Gastrocnemius medialis (tissue), 4 donors: Measurements from ENCODE around the gene SERINC3. TPM values are rescaled to one million over a fixed set of nuclear protein-coding genes. Genes with fewer than 3 reads are reported as not detected.

ENCODE experiments used
- ATAC-seq, 2 donors: fragments of 150-250 bp; one replicate each; pipeline ENCODE4 v1.9.1; 2016
- DNase-seq, 2 donors: peaks; one replicate each; pipeline ENCODE4 v3.0.0-alpha.2; 2019
- H3K27ac ChIP-seq, 4 donors: fragments of 200-600 bp; sonication (generic); 1 replicate in 1 of 4; 2 replicates in 3 of 4; pipeline ENCODE4 v1.5.1; 2016 to 2018; ENCODE audit warnings: mild to moderate bottlenecking in 2 of 4, moderate library complexity in 1 of 4
- H3K27me3 ChIP-seq, 3 donors: fragments of 200-600 bp; sonication (generic) in 2 of 3; 1 replicate in 1 of 3; 2 replicates in 2 of 3; pipeline versions ENCODE4 v1.5.1 to v1.6.0; 2016 to 2019; ENCODE audit warnings: mild to moderate bottlenecking in 1 of 3, moderate library complexity in 1 of 3
- H3K36me3 ChIP-seq, 2 donors: fragments of 200-600 bp; sonication (generic) in 1 of 2; one replicate each; pipeline ENCODE4 v1.5.1; 2017 to 2018
- H3K4me1 ChIP-seq, 2 donors: fragments of 200-600 bp; sonication (generic) in 1 of 2; one replicate each; pipeline ENCODE4 v1.5.1; 2016 to 2017; ENCODE audit warnings: mild to moderate bottlenecking in 2 of 2
- H3K4me3 ChIP-seq, 4 donors: fragments of 200-600 bp; sonication (generic) in 3 of 4; 1 replicate in 1 of 4; 2 replicates in 3 of 4; pipeline ENCODE4 v1.5.1; 2016 to 2019; ENCODE audit warnings: mild to moderate bottlenecking in 2 of 4
- H3K9me3 ChIP-seq, 3 donors: fragments of 200-600 bp; sonication (generic) in 2 of 3; 1 replicate in 1 of 3; 2 replicates in 2 of 3; pipeline ENCODE4 v1.5.1; 2016 to 2019
- CTCF ChIP-seq, 5 experiments: fragments of 450-650 bp in 3 of 5; fragments of 200-600 bp in 2 of 5; sonication (generic) in 2 of 5; IDR thresholded peaks in 4 of 5; conservative IDR thresholded peaks in 1 of 5; 1 replicate in 4 of 5; 2 replicates in 1 of 5; pipeline ENCODE4 v1.5.1; 2016 to 2019; ENCODE audit warnings: antibody characterized with exemption in 5 of 5, mild to moderate bottlenecking in 3 of 5, moderate library complexity in 3 of 5
- POLR2A ChIP-seq, 2 donors: fragments of 450-650 bp; IDR thresholded peaks; one replicate each; pipeline ENCODE4 v1.6.1; 2017; ENCODE audit warnings: antibody characterized with exemption in 2 of 2, mild to moderate bottlenecking in 2 of 2, moderate library complexity in 2 of 2
- in situ Hi-C, 4 donors: fragments of 200-750 bp; cut with MboI; loops; one replicate each; pipeline versions ENCODE4 v1.15.0 to v1.8.0; 2017; ENCODE audit warnings: low sequenced_read_pairs in 4 of 4
- intact Hi-C: fragments of 100-400 bp; cut with DNase I; formaldehyde crosslinking; loops from one replicate; pipeline ENCODE4 v1.15.1; 2023; ENCODE audit warnings: low total_unique reads
- total RNA-seq, 4 donors: library from RNA; depleted of rRNA; stranded (reverse); fragments of >200 nt; gene quantifications; one replicate each; pipeline versions ENCODE4 v1.1.0 to v1.2.3, GENCODE V29; 2016

SERINC3 gene
- total RNA-seq, 4 donors from 2014 or later, result 93.3 to 174 (median 139) TPM

GRCh38 chr20:44497761-44498160, 24.1 kb downstream of the SERINC3 start:
- in situ Hi-C loops (no loop called here), intact Hi-C loops (loop anchor here (10.0 kb wide), 1 partner anchor 857 kb away; no protein-coding TSS in a partner anchor)
- Histone ChIP-seq H3K9me3 (no peaks in the 10 kb centered on the region), H3K4me1 (peaks cover 42 to 60% of the 10 kb centered on the region in 2 donors), H3K27ac (peak overlapping the region; percentile 82 to 93 (median 91)), H3K27me3 (no peaks in the 10 kb centered on the region), H3K36me3 (peaks cover 0 to 66% of the 10 kb centered on the region in 2 donors), H3K4me3 (no peak overlapping the region)
- ATAC-seq (no peak), DNase-seq (no peak)
- TF ChIP-seq CTCF (IDR thresholded peaks at IDR 0.05 in 4 of 5, conservative IDR thresholded peaks at IDR 0.05 in 1 of 5), result no peak

GRCh38 chr20:44496976-44497375, 24.9 kb downstream of the SERINC3 start:
- Histone ChIP-seq H3K4me1 (peaks cover 42 to 57% of the 10 kb centered on the region in 2 donors), H3K9me3 (no peaks in the 10 kb centered on the region), H3K27me3 (no peaks in the 10 kb centered on the region), H3K27ac (peak overlapping the region; percentile 82 to 93 (median 91)), H3K36me3 (peaks cover 0 to 64% of the 10 kb centered on the region in 2 donors), H3K4me3 (no peak overlapping the region)
- in situ Hi-C loops (no loop called here), intact Hi-C loops (loop anchor here (10.0 kb wide), 1 partner anchor 858 kb away; no protein-coding TSS in a partner anchor)
- TF ChIP-seq POLR2A (IDR thresholded peaks at IDR 0.05), result no peak
- TF ChIP-seq CTCF (IDR thresholded peaks at IDR 0.05 in 4 of 5, conservative IDR thresholded peaks at IDR 0.05 in 1 of 5), result no peak
- DNase-seq, result no peak
- ATAC-seq, result no peak

- Histone ChIP-seq H3K27me3 (no peaks in the 10 kb centered on the region), H3K9me3 (no peaks in the 10 kb centered on the region), H3K4me3 (no peak overlapping the region), H3K36me3 (peaks cover 0 to 67% of the 10 kb centered on the region in 2 donors), H3K27ac (peak overlapping the region; percentile 82 to 93 (median 91)), H3K4me1 (peaks cover 40 to 48% of the 10 kb centered on the region in 2 donors)
- no peak for DNase-seq
- ATAC-seq, result peak; percentile 76 to 82
- TF ChIP-seq POLR2A (IDR thresholded peaks at IDR 0.05) (no peak), CTCF (IDR thresholded peaks at IDR 0.05 in 4 of 5, conservative IDR thresholded peaks at IDR 0.05 in 1 of 5) (no peak)
- intact Hi-C loops (loop anchor here (1.0 to 10.0 kb wide), 2 partner anchors 14 to 859 kb away; no protein-coding TSS in a partner anchor), in situ Hi-C loops (no loop called here)
Observed at GRCh38 chr20:44495802-44496481, 25.9 kb downstream of the SERINC3 start.

DNA sequence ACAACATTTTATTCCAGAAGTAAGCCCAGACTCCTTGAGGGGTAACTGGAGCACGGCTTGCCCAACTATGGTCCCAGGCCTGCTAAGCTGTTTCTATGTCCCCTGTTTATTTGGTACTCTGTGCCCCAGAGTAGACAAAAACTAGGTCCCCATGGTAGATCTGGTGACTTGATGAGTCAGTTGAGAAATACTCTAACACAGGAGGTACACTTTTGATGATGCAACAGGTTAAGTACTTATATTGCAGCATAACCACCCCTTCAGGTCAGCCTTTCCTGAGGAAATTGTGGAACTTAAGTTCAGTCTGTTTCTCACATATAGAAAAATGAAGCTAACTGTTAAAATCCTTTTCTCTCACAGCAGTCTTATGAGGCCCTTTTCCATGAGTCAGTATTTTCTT, 26.6 kb downstream of the SERINC3 start:
- peak; percentile 87 to 93 for ATAC-seq
- peaks cover 33 to 42% of the 10 kb centered on the region in 2 donors for H3K4me1 ChIP-seq
- H3K36me3 ChIP-seq, result peaks cover 0 to 64% of the 10 kb centered on the region in 2 donors
- no peaks in the 10 kb centered on the region for H3K27me3 ChIP-seq
- no peaks in the 10 kb centered on the region for H3K9me3 ChIP-seq
- intact Hi-C loops, result loop anchor here (1.0 to 10.0 kb wide), 2 partner anchors 13 to 860 kb away; no protein-coding TSS in a partner anchor
- TF ChIP-seq CTCF (IDR thresholded peaks at IDR 0.05 in 4 of 5, conservative IDR thresholded peaks at IDR 0.05 in 1 of 5) (no peak), POLR2A (IDR thresholded peaks at IDR 0.05) (peak in 1 of 2 donors; percentile 31)
- peak overlapping the region; percentile 82 to 93 (median 91) for H3K27ac ChIP-seq
- no peak overlapping the region for H3K4me3 ChIP-seq
- in situ Hi-C loops, result no loop called here
- peak; percentile 63 to 69 for DNase-seq
